HG03175 (cell line): ENCODE results near the gene NEK5.
"Not testable (repeated sequence)": the region's sequence is repeated elsewhere in the genome, so short reads cannot be mapped to it uniquely, and the experiment has no call there.

Experiments used
- ATAC-seq: cut with Tn5 transposase; IDR thresholded peaks from one replicate; pipeline ENCODE4 v1.9.1; 2021; ENCODE audit warnings: mild to moderate bottlenecking, moderate library complexity; ENCODE audit not compliant: unreplicated experiment

NEK5 gene

DNA sequence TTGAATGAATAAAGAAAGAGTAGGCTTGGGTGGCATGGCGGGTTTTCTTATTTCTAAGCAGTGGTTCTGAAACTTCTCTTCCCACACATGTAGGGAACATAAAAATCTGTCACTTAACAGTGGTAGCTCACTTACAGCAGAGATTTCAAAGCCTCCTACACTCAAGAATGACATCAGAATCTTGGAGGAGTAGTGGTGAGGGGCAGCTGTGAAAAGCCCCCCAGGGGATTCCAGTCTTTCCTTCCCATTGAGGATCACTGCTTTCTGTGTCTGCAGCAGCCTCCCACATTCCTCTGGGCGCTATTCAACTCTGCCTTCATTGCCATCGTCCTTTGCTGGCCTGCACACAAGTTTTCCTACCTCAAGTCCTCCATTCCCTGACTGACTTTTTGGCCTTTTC is 8.6 kb upstream of the NEK5 start:
- no peak for ATAC-seq

DNA sequence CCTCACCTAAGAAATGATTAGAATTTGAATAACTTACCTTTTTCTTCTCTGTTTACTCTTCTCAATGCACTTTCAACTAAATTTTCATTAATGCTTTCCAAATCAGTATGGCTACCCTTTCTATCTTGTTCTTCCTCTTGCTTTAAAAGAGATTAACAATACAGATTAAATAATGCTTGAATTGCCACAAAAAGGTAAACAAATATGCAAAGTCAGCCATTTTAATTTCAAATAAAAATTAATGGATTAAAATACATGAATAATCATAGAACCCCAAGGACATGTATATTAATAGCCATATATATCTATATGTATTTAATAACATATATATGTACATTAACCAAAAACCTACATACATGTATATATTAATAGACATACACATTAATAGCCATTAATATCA is 7.9 kb upstream of the NEK5 start:
- no peak for ATAC-seq

DNA sequence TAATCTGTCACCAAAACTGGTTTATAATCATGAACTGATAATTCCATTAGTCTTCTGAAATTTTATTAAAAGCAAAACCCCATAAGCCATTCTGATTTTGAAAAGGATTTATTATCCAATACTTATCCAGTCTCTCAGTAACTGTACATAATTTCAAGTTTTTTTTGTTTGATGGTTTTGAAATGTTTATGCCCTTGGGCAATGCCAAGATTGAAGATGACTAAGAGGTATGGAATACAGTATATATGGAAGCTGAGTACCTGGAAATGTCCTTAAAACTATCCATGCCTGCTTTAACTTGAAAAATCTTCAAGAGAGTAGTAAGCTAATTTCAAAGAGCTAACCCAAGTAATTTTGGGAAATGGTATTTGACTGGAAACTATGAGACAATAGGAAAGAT is 1.8 kb upstream of the NEK5 start:
- no peak for ATAC-seq

DNA sequence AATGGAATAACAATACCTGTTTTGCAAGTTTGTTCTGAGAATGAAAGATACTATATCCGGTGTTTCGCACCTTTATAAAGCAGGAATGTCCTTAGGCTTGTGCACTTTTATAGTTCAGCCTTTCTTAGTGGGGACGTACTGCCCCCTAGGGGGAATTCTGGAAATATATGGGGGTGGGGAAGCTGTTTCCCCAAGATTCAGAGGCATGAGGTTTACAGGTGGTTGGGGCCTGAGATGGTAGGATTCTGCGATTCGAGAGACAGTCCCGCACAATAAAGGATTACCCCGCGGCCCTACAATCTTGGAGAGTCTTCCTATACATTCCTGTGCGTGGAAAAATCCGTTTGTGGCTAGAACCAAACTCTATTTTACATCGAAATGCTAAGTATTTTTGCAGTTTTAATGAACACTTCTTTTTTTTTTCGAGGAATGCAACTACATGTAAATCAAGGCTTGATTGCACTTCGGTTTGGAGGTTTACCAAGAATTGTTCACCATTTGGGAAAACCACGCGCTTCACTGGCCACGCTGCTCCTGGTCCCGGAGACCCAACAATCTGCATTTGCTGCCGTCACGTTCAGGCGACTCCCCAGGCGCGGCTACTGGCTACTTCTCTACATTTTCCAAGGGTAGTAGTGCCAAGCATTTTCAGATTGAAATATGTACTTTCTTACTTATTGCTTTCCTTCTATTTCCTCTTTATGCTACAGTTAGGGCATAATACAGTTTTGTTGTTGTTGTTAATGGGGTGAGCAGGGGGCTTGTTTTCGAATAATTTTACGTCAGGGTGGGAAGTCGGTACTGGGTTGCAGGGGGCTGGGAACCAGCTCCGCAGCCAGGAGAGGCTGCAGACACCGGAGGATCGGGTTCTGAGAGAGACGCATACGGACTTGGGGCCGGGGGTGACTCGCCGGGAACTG is 830 bp downstream of the NEK5 start:
- ATAC-seq, result peak; percentile 51

DNA sequence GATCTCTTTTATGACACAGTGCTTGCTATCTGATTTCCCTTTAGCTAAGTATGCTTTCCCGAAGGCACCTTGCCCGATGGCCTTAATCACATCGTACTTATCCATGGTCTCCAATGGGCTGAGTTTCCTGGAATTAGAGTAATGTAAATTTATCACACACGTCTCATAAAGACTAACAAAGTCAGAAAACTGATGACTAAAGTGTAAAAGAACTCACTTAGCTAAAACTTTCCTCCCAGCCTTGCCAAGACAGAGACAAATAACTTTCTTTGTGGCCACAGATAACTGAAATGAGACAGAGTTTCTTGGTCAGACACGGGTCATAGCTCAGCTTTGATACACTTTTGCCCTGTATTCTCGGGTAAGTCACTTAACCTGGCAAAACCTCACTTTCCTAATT is 1.5 kb downstream of the NEK5 start:
- ATAC-seq, result no peak

DNA sequence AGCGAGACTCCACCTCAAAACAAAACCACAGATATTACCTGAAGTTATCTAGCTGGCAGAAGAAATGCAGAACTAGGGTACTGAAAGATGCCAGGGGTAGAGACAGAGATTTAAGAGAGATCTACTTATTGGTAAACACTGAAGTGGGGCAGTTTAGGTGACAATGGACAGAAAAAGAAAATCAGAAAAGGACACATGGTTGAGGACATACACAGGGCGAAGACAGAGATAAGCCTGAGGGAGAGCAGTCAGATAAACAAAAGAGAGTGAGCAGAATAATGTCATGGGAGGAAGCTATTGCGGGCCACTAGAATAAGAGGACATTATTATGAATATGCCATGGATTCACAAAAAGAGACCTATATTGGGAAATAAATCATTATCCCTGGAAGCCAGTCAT is 3.3 kb downstream of the NEK5 start:
- ATAC-seq, result no peak

DNA sequence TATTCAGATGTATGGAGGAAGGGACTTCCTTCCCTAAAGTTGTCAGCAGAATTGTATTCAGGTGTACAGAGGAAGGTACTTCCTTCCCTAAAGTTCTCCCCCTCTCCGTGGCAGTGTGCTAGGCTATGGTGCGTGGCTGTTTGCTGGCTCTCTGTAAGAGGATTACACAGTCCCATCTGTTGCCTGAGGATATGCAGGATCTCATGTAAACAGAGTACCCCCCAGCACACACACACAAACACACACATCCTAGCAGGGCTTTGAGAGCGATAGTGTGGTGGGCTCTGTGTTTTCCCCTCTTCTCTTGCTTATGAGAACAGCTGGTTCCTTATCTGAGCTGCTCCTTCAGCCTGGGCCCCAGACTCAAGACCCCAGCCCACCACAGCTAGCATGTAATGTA is 10.3 kb downstream of the NEK5 start:
- no peak for ATAC-seq

DNA sequence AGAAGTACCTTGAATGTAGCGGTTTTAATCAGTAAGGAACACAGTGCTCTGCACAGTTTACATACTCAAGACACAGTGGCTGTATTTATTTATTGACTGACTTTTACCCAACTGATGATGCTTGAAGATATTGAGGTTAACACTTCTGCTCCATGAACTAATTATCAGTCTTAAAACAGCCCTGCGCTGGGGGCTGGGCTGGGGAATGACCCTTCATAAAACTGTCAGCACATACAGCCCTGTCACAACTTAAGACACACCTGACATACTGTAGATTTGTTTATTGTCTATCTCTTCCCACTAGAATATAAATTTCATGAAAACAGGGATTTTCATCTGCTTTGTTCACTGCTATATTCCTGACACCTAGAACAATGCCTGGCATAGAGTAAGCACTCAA is 10.8 kb downstream of the NEK5 start:
- no peak for ATAC-seq

DNA sequence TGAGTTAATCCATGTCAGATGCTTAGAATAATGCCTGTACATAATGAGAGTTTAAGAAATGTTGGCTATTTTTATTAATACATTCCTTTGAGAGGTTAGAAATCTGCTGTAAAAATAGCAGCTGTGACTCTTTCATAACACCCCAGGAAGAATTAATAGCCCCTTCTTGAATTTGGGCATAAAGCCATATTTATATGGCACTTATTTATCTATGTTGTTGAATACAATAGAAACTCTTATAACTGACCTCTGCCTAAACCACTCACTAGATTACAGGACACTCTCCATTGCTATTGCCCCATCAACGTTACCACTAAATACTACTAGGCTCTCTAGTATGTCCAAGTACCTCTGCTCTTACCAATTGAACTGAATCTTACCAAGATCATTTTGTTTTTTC is 16.3 kb downstream of the NEK5 start:
- ATAC-seq, result no peak

DNA sequence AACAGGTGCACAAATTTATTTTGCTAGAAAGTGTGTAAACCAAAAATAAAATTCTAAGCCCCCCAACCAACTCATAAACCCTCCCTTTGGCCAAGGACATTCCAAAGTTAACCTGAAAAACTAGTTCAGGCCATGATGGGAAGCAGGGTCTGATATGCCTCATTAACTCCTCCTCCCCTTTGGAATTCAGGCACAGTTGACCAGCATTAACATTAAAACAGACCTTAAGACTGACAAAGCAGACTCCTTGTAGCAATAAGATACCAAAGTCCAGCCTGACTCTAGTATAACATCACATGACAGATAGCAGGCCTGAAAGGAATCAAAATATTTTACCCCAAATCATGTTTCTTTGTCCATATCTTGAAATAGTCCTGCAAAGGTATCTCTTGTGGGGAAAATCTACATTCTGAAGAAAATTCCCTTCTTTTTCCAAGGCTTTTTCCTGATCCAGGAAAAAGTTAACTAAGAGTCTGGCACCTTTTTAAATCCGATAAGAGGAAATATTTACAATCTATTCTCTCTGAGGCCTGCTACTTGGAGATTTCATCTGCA is 19.7 kb downstream of the NEK5 start:
- no peak for ATAC-seq

DNA sequence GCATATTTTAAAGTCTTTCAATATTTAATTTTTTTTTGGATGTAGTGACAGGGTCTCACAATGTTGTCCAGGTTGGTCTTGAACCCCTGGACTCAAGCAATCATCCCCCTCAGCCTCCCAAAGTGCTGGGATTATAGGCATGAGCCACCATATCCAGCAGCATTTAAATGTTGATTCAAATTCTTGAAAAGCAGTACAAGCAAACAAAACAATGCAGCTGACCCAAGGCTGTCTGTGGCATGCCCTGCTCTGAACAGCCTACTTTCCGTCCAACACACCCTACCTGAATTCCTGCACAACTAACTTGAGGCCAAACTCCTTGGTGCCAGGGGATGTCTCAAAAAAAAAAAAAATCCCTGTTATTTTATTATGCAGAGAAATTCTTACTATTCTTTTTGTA is 23.0 kb downstream of the NEK5 start:
- no peak for ATAC-seq

DNA sequence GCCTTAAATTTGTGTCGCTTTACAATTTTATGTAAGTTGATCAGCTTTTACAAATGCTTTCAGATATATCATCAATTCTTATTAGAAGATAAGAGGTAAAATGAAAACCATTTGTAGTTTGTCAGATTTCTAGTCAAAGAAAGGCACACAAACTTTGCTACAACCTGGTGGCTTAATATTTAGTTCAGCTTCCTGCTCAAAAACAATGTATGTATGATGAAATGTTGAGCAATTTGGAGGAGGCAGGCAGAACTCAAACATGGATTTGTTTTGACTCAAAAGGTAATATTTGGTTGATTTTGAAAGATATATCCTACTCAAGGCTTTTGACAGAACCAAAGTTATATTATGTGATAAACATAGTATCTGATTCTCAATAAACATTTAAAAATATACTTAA is 24.2 kb downstream of the NEK5 start:
- ATAC-seq, result no peak

DNA sequence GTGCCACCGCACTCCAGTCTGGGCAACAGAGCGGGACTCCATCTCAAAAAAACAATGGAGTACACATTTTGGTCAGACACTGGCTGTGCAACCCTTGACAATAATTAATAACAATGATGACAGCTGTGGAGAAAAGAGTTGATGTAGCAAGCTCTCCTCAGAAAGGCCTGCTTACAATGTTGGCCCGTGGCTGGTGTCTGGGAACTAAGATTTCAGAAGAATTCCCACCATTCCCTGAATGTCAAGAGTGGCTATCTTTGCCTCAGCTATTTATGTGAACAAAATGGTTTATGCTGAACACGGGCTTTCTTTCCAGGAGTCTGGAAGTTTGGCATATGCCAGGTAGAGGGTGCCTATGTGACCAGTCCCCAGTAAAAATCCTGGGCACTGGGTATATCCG is 25.5 kb downstream of the NEK5 start:
- no peak for ATAC-seq

DNA sequence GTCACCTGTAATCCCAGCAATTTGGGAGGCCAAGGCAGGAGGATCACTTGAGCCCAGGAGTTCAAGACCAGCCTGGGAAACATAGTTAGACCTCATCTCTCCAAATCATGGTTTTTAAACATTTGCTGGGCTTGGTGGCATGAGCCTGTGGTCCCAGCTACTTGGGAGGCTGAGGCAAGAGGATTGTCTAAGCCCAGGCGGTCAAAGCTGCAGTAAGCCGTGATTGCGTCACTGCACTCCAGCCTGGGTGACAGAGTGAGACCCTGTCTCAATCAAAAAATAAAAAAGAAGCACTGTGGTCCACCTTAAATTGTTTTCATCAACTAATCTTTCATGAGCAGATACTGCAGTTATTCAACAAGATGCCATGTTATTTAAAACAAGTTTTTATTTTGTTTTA is 26.4 kb downstream of the NEK5 start:
- ATAC-seq, result not testable (repeated sequence)

DNA sequence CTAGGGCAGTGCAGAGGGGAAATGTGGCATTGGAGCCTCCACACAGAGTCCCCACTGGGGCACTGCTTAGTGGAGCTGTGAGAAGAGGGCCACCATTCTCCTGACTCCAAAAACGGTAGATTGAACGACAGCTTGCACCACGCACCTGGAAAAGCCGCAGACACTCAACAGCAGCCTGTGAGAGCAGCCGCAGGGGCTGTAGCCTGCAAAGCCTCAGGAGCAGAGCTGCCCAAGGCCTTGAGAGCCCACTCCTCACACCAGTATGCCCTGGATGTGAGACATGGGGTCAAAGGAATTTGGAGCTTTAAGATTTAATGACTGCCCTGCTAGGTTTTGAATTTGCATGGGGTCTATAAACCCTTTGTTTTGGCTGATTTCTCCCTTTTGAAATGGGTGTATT is 31.7 kb downstream of the NEK5 start:
- no peak for ATAC-seq

DNA sequence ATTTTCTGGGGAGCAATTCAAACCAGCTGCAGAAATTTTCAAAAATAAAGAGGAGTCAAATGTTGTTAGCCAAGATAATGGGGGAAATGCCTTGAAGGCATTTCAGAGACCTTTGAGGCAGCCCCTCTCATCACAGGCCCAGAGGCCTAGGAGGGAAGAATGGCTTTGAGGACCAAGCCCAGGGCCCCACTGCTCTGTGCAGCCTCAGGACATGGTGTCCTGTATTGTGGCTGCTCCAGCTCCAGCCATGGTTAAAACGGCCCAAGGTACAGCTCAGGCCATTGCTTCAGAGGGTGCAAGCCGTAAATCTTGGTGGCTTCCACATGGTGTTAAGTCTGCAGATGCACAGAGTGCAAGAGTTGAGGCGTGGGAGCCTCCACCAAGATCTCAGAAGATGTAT is 32.1 kb downstream of the NEK5 start:
- ATAC-seq, result no peak

DNA sequence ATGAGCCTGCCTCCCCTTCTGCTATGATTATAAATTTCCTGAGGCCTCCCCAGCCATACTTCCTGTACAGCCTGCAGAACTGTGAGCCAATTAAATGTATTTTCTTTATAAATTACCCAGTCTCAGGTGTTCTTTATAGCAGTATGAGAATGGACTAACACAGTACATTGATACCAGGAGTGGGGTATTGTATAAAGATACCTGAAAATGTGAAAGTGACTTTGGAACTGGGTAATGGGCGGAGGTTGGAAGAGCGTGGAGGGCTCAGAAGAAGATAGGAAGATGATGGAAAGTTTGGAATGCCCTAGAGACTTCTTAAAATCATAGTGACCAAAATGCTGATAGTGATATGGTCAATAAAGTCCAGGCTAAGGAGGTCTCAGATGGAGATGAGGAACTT is 32.8 kb downstream of the NEK5 start:
- no peak for ATAC-seq

DNA sequence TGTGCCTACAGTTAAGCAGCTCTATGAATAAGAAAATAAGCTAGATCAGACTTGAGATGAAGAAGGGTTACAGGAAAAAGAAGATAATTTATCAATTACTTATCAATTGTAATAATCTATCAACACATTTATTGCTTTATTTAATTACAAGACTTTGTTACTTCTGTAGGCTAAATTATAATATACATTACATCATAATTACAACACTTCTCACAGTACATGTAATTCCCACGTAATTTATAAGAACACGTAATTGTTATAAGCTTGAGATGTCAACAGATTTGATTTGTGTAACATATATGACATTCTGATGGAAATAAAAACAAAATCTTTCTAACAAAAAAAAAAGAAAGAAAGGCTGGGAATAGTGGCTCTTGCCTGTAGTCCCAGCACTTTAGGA is 36.8 kb downstream of the NEK5 start:
- no peak for ATAC-seq

DNA sequence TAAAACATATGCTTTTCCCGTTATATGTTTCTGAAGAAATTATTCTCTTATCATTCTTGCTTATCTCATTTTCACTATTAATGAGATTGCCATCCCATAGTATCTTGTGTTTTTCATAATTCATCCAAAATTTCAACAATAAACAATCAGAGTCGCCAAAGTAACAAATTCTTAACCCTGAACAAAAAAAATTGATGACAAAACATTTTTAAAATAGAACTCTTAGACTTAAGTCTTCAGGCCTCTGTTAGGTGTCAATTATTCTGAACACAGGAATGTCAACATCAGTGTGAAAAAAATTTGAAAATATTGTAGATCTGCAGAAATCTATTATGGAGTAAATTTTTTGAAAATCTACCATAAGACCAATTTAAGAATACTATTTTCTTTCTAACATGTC is 37.4 kb downstream of the NEK5 start:
- no peak for ATAC-seq

DNA sequence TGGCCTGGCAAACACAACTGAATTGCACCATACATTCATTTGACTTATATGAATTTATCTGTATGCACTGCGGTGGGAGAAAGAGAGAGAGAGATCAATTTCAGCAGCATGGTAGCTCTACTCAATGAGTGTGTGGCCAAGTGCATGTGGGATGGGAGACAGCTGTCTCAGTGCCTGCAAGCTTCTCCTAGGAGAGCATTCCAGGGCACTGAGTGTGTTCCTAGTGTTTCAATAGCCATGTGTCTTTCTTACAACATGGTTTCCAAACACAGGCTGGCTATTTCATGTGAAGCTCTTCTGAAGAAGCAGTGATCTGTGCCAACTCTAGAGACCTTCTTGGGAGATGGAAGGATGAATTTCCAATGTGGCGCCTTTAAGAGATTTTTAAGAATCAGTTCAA is 43.5 kb downstream of the NEK5 start:
- ATAC-seq, result no peak

DNA sequence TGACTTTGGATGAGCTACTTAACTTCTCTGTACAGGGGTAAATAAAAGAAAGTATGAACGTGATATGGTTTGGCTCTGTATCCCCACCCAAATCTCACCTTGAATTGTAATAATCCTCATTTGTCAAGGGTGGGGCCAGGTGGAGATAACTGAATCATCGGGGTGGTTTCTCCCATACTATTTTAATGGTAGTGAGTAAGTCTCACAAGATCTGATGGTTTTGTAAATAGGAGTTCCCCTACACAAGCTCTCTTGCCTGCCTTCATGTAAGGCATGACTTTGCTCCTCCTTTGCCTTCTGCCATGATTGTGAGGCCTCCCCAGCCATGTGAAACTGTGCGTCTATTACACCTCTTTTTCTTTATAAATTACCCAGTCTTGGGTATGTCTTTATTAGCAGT is 43.9 kb downstream of the NEK5 start:
- not testable (repeated sequence) for ATAC-seq

DNA sequence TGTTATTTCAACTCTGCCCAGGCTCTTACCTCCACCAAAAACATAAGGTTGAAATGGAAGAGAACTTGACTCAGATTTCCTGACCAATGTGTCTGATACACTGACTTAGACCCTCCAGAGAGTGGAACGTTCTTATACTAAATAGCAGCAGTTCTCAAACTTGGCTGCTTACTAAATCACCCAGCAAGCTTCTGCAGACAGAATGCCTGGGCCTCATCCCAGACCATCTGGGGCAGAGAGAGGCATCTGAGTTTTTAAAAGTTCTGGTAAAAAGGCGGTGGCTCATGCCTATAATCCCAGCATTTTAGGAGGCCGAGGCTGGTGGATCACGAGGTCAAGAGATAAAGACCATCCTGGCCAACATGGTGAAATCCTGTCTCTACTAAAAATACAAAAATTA is 46.3 kb downstream of the NEK5 start:
- no peak for ATAC-seq

DNA sequence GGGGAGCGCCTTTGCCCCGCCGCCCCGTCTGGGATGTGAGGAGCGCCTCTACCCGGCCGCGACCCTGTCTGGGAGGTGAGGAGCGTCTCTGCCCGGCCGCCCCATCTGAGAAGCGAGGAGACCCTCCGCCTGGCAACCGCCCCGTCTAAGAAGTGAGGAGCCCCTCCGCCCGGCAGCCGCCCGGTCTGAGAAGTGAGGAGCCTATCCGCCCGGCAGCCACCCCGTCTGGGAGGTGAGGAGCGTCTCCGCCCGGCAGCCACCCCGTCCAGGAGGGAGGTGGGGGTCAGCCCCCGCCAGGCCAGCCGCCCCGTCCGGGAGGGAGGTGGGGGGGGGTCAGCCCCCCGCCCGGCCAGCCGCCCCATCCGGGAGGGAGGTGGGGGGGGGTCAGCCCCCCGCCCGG is 49.0 kb downstream of the NEK5 start:
- ATAC-seq, result not testable (repeated sequence)
